Ectodermal cell (in vitro differentiated cells): ENCODE results near the gene PDXK. TPM values are rescaled to one million over a fixed set of nuclear protein-coding genes. Genes with fewer than 3 reads are reported as not detected.
"Not testable (repeated sequence)": the region's sequence is repeated elsewhere in the genome, so short reads cannot be mapped to it uniquely, and the experiment has no call there.

Source experiments
- H3K27ac ChIP-seq: 2 replicates; pipeline ENCODE4 v1.7.0; 2013; ENCODE audit warnings: mild to moderate bottlenecking, low read depth, low read length; ENCODE audit not compliant: insufficient read depth, poor library complexity, severe bottlenecking
- H3K27me3 ChIP-seq: 2 replicates; pipeline ENCODE4 v1.7.0; 2013; ENCODE audit warnings: mild to moderate bottlenecking, low read length; ENCODE audit not compliant: insufficient read depth, control insufficient read depth, poor library complexity, severe bottlenecking
- H3K36me3 ChIP-seq: one replicate; pipeline ENCODE4 v1.7.0; 2013; ENCODE audit warnings: low read length; ENCODE audit not compliant: control insufficient read depth, insufficient read depth
- H3K4me1 ChIP-seq: one replicate; pipeline ENCODE4 v1.7.0; 2013; ENCODE audit warnings: low read length; ENCODE audit not compliant: control insufficient read depth, insufficient read depth
- H3K4me3 ChIP-seq: 2 replicates; pipeline ENCODE4 v1.7.0; 2013; ENCODE audit warnings: low read depth, low read length, control low read depth; ENCODE audit not compliant: insufficient read depth
- H3K9me3 ChIP-seq: 2 replicates; pipeline ENCODE4 v1.7.0; 2013; ENCODE audit warnings: mild to moderate bottlenecking, low read length, moderate library complexity; ENCODE audit not compliant: control insufficient read depth
- WGBS, 2 experiments: methylation state at CpG; one replicate each; pipeline ENCODE4 v1.1.7; 2013; ENCODE audit warnings: missing lambda C conversion rate in 2 of 2; 5-methylcytosine and 5-hydroxymethylcytosine counted together
- polyA plus RNA-seq, 4 experiments: library from polyadenylated mRNA; stranded (reverse); fragments of 50-300 nt; gene quantifications; one replicate each; pipeline ENCODE4 v1.2.3, GENCODE V29; 2013

Gene PDXK
- polyA plus RNA-seq (2013, experiment 1 of 4): 45.2 TPM
- polyA plus RNA-seq (2013, experiment 2 of 4): 39.6 TPM
- polyA plus RNA-seq (2013, experiment 3 of 4): 29.5 TPM
- 28.3 TPM for polyA plus RNA-seq (2013, experiment 4 of 4)

GRCh38 chr21:43718872-43719747 lies at the start of gene PDXK:
Gene PDXK (plus strand): TSS chr21:43719129. CDS start chr21:43719295, 166 bp downstream.
- Histone ChIP-seq H3K4me3 (peak within 1 kb of the TSS; percentile 83), H3K27ac (no peak within 1 kb of the TSS), H3K36me3 (no peaks in the 10 kb centered on the region), H3K4me1 (peaks cover 7% of the 10 kb centered on the region), H3K9me3 (no peaks in the 10 kb centered on the region), H3K27me3 (peaks cover 36% of the 10 kb centered on the region)
- WGBS, 2 experiments: 0% methylated on average over 117 of the region's 117 CpGs

GRCh38 chr21:43669828-43670605 lies 48.9 kb upstream of the PDXK start:
- Histone ChIP-seq H3K27ac (no peak overlapping the region), H3K4me1 (no peaks in the 10 kb centered on the region), H3K36me3 (peaks cover 8% of the 10 kb centered on the region), H3K9me3 (no peaks in the 10 kb centered on the region), H3K4me3 (no peak overlapping the region), H3K27me3 (no peaks in the 10 kb centered on the region)
- 88 to 91% methylated on average over 20 of the region's 20 CpGs for WGBS, 2 experiments

GRCh38 chr21:43675871-43676270 lies 43.1 kb upstream of the PDXK start:
- Histone ChIP-seq H3K36me3 (peaks cover 24% of the 10 kb centered on the region), H3K27me3 (no peaks in the 10 kb centered on the region), H3K4me3 (no peak overlapping the region), H3K4me1 (no peaks in the 10 kb centered on the region), H3K9me3 (no peaks in the 10 kb centered on the region), H3K27ac (no peak overlapping the region)
- 94 to 95% methylated on average over 3 of the region's 3 CpGs for WGBS, 2 experiments

- Histone ChIP-seq H3K9me3 (no peaks in the 10 kb centered on the region), H3K36me3 (peaks cover 24% of the 10 kb centered on the region), H3K27ac (no peak overlapping the region), H3K4me1 (no peaks in the 10 kb centered on the region), H3K27me3 (no peaks in the 10 kb centered on the region), H3K4me3 (no peak overlapping the region)
- 96% methylated on average over 15 of the region's 15 CpGs for WGBS, 2 experiments
Measured at GRCh38 chr21:43676391-43676790, 42.5 kb upstream of the PDXK start.

- Histone ChIP-seq H3K27me3 (no peaks in the 10 kb centered on the region), H3K36me3 (peaks cover 35% of the 10 kb centered on the region)
- 94 to 96% methylated on average over 12 of the region's 12 CpGs for WGBS, 2 experiments
Measured at GRCh38 chr21:43679951-43680350, 39.0 kb upstream of the PDXK start.

GRCh38 chr21:43680421-43680820 lies 38.5 kb upstream of the PDXK start:
- not testable (repeated sequence) for H3K27me3 ChIP-seq, H3K9me3 ChIP-seq, H3K27ac ChIP-seq, H3K4me3 ChIP-seq, H3K4me1 ChIP-seq
- WGBS, 2 experiments: 79% methylated on average over 6 of the region's 6 CpGs
- peaks cover 37% of the 10 kb centered on the region for H3K36me3 ChIP-seq

More at GRCh38 chr21:43679951-43680350, 39.0 kb upstream of the PDXK start:
- Histone ChIP-seq H3K27ac (no peak overlapping the region), H3K4me3 (no peak overlapping the region), H3K9me3 (no peaks in the 10 kb centered on the region), H3K4me1 (no peaks in the 10 kb centered on the region)

GRCh38 chr21:43681650-43682049 lies 37.3 kb upstream of the PDXK start:
- H3K27ac ChIP-seq: no peak overlapping the region
- no peaks in the 10 kb centered on the region for H3K4me1 ChIP-seq
- H3K27me3 ChIP-seq: no peaks in the 10 kb centered on the region
- H3K36me3 ChIP-seq: peaks cover 39% of the 10 kb centered on the region
- 96 to 98% methylated on average over 6 of the region's 6 CpGs for WGBS, 2 experiments
- no peaks in the 10 kb centered on the region for H3K9me3 ChIP-seq
- H3K4me3 ChIP-seq: no peak overlapping the region

- 98 to 100% methylated on average over 3 of the region's 3 CpGs for WGBS, 2 experiments
Measured at GRCh38 chr21:43684424-43684823, 34.5 kb upstream of the PDXK start.

GRCh38 chr21:43686811-43687565 lies 31.9 kb upstream of the PDXK start:
- Histone ChIP-seq H3K4me3 (no peak overlapping the region), H3K9me3 (no peaks in the 10 kb centered on the region), H3K4me1 (no peaks in the 10 kb centered on the region), H3K36me3 (peaks cover 58% of the 10 kb centered on the region), H3K27ac (no peak overlapping the region), H3K27me3 (no peaks in the 10 kb centered on the region)
- 93% methylated on average over 21 of the region's 21 CpGs for WGBS, 2 experiments

More at GRCh38 chr21:43684424-43684823, 34.5 kb upstream of the PDXK start:
- Histone ChIP-seq H3K27ac (no peak overlapping the region), H3K9me3 (no peaks in the 10 kb centered on the region), H3K4me1 (no peaks in the 10 kb centered on the region), H3K4me3 (no peak overlapping the region), H3K27me3 (no peaks in the 10 kb centered on the region), H3K36me3 (peaks cover 54% of the 10 kb centered on the region)
